Caco-2 (cell line): ENCODE measurements around the gene SVIL. TPM values are rescaled to one million over a fixed set of nuclear protein-coding genes. Genes with fewer than 3 reads are reported as not detected.

Experiments used
- BruUV-seq: library from RNA; stranded (reverse); fragments of 400-500 nt; replicated peaks from 2 replicates; lab custom pipeline; 2021; lab: Mats Ljungman, UMichigan
- CTCF ChIA-PET: fragments of 300-600 bp; sonication (Branson Sonifier 250); formaldehyde crosslinking; loops from one replicate; lab custom pipeline; 2022; ENCODE audit warnings: antibody characterized with exemption; lab: Charles Lee
- POLR2A ChIA-PET: fragments of 300-600 bp; sonication (Branson Sonifier 250); formaldehyde crosslinking; loops from one replicate; lab custom pipeline; 2022; ENCODE audit warnings: antibody characterized with exemption; lab: Charles Lee
- DNase-seq, 2 experiments: peaks; one replicate each; pipeline versions ENCODE4 v3.0.0 to v3.0.0-alpha.2; 2020 to 2022
- H3K27me3 ChIP-seq: replicated peaks from 2 replicates; pipeline ENCODE4 v1.6.0; 2011; ENCODE audit warnings: low read length; ENCODE audit not compliant: control insufficient read depth, insufficient read depth
- H3K36me3 ChIP-seq: 2 replicates; pipeline ENCODE4 v1.5.1; 2011; ENCODE audit warnings: low read length; ENCODE audit not compliant: control insufficient read depth, insufficient read depth
- H3K4me1 ChIP-seq: fragments of 250-450 bp; sonication (Bioruptor Pico); 2 replicates; pipeline ENCODE4 v1.5.1; 2020; ENCODE audit warnings: mild to moderate bottlenecking
- H3K4me3 ChIP-seq: 2 replicates; pipeline ENCODE4 v1.5.1; 2011; ENCODE audit warnings: low read depth, mild to moderate bottlenecking, control low read depth, low read length
- H3K9me3 ChIP-seq: fragments of 250-450 bp; sonication (Bioruptor Pico); 2 replicates; pipeline ENCODE4 v1.5.1; 2020; ENCODE audit warnings: mild to moderate bottlenecking, moderate library complexity
- H3K27ac Mint-ChIP-seq: one replicate; pipeline ENCODE4 v1.8.0; 2022; ENCODE audit warnings: mixed read lengths; ENCODE audit not compliant: unreplicated experiment
- H3K27me3 Mint-ChIP-seq: one replicate; pipeline ENCODE4 v1.8.0; 2022; ENCODE audit warnings: mixed read lengths; ENCODE audit not compliant: insufficient read depth, unreplicated experiment
- H3K36me3 Mint-ChIP-seq: one replicate; pipeline ENCODE4 v1.8.0; 2022; ENCODE audit warnings: mild to moderate bottlenecking, mixed read lengths; ENCODE audit not compliant: insufficient read depth, unreplicated experiment
- H3K4me1 Mint-ChIP-seq: one replicate; pipeline ENCODE4 v1.8.0; 2022; ENCODE audit warnings: low read depth, mixed read lengths; ENCODE audit not compliant: unreplicated experiment
- H3K4me3 Mint-ChIP-seq: one replicate; pipeline ENCODE4 v1.8.0; 2022; ENCODE audit warnings: mild to moderate bottlenecking, moderate library complexity, mixed read lengths; ENCODE audit not compliant: unreplicated experiment
- H3K9me3 Mint-ChIP-seq: one replicate; pipeline ENCODE4 v1.8.0; 2022; ENCODE audit warnings: mixed read lengths; ENCODE audit not compliant: unreplicated experiment
- intact Hi-C: fragments of 100-400 bp; cut with micrococcal nuclease; formaldehyde crosslinking; loops from one replicate; pipeline ENCODE4 v1.10.0; 2022; ENCODE audit not compliant: unreplicated experiment
- total RNA-seq: library from RNA; stranded (reverse); gene quantifications from 2 replicates; pipeline ENCODE4 v1.2.3, GENCODE V29; 2022
- TF ChIP-seq, protein P1 (sequence below), 2 experiments: fragments of 200-600 bp in 1 of 2; IDR thresholded peaks; 1 replicate in 1 of 2; 2 replicates in 1 of 2; pipeline versions ENCODE4 v1.5.1 to v1.8.0; 2011 to 2022; ENCODE audit warnings: antibody characterized with exemption in 1 of 2, control low read depth in 1 of 2, inconsistent platforms in 1 of 2, low read depth in 1 of 2, low read length in 1 of 2, mild to moderate bottlenecking in 1 of 2, moderate library complexity in 1 of 2; ENCODE audit not compliant: insufficient read depth in 1 of 2, severe bottlenecking in 1 of 2, unreplicated experiment in 1 of 2

The SVIL gene
- total RNA-seq, 1 experiment from 2014 or later: 54.4 TPM

DNA sequence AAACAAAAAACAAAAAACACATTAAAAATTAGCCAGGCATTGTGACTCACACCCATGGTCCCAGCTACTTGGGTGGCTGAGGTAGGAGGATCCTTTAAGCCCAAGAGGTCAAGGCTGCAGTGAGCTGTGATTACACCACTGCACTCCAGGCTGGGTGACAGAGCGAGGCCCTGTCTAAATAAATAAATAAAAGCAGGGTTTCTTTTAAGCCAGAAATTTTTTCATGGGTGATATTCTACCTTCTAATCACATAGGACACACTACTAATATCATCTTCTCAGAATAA is 14.2 kb upstream of the SVIL start:
- Histone ChIP-seq H3K4me3 (no peak overlapping the region), H3K9me3 (no peaks in the 10 kb centered on the region; the same call in 1 of the 2 replicates), H3K27me3 (no peaks in the 10 kb centered on the region), H3K4me1 (peaks cover 32% of the 10 kb centered on the region), H3K36me3 (no peaks in the 10 kb centered on the region)
- Mint-ChIP-seq H3K4me1 (peaks cover 29% of the 10 kb centered on the region), H3K9me3 (peaks cover 11% of the 10 kb centered on the region), H3K27me3 (no peaks in the 10 kb centered on the region), H3K36me3 (peaks cover 23% of the 10 kb centered on the region), H3K27ac (peak overlapping the region; percentile 53), H3K4me3 (no peak overlapping the region)
- CTCF ChIA-PET: no interaction called here
- POLR2A ChIA-PET: no interaction called here
- intact Hi-C loops: loop anchor here (1.0 kb wide), 1 partner anchor 10 kb away; no protein-coding TSS in a partner anchor
- DNase-seq: no peak
- no TSS peak for BruUV-seq
- TF ChIP-seq, protein P1, sequence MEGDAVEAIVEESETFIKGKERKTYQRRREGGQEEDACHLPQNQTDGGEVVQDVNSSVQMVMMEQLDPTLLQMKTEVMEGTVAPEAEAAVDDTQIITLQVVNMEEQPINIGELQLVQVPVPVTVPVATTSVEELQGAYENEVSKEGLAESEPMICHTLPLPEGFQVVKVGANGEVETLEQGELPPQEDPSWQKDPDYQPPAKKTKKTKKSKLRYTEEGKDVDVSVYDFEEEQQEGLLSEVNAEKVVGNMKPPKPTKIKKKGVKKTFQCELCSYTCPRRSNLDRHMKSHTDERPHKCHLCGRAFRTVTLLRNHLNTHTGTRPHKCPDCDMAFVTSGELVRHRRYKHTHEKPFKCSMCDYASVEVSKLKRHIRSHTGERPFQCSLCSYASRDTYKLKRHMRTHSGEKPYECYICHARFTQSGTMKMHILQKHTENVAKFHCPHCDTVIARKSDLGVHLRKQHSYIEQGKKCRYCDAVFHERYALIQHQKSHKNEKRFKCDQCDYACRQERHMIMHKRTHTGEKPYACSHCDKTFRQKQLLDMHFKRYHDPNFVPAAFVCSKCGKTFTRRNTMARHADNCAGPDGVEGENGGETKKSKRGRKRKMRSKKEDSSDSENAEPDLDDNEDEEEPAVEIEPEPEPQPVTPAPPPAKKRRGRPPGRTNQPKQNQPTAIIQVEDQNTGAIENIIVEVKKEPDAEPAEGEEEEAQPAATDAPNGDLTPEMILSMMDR (IDR thresholded peaks at IDR 0.05; ENCODE audit: insufficient read depth in 1 of 2, low read depth in 1 of 2, low read length in 1 of 2, severe bottlenecking in 1 of 2, unreplicated experiment in 1 of 2): no peak

DNA sequence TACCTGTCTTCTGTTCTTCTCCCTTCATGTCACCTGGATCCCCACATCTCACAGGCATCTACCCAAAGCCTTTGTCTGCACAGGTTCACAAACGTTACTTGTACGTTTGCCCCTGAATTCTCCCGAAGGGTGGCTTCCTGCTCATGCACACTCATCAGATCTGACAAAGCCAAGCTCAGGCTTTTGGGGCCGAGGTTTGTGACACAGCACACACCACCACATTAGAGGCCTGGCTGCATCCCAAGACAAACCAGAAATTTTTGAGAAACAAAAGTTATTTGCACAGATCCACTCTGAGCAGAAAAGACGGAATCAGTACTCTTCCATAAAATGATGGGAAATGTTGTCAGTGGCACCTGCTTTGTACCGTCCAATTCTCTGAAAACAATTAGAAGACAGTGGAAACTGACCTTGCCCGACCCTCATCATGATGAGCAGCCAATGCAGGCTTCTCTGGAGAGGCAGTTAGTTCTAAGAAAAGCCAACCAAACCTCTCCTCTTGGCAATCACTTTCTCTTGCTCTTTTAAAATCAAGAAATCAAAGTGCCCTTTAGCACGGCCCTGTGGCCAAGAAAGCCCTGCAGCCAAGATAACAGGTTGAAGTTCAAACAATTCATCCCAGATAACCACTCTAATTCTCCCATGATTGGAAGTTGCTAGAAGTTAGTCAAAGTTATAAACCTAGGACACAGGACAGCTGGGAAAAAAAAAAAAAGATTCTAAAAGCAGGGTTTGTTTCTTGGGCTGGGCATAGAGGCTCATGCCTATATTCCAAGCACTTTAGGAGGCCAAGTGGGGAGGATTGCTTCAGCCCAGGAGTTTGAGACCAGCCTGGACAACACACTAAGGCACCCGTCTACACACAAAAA is 13.6 kb upstream of the SVIL start:
- no peaks in the 10 kb centered on the region for H3K27me3 Mint-ChIP-seq

DNA sequence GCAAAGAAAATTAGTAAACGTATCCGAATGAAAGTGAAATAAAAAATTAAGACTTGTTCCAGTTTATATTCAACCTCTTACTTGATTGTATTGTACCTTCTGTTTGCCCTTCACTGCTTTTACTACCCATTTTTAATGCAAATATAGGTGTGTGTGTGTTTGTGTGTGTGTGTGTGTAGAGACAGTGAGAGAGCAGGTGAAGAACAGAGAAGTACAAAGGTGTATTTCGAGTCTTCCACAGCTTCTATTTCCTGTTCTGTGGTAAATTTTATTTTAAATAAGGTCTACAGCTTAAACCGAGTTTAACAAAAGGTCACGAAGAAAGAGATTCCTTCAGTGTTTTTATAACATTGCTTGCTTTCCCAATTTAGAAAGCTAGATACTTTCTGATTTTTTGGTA is 12.7 kb upstream of the SVIL start:
- CTCF ChIA-PET: interaction anchor here (0.6 kb wide), 1 partner anchor 228 kb away, joined by 5 read pairs; no protein-coding TSS in a partner anchor

More for the DNA sequence above, 13.6 kb upstream of the SVIL start:
- no TSS peak for BruUV-seq
- H3K4me1 ChIP-seq: peaks cover 32% of the 10 kb centered on the region
- intact Hi-C loops: loop anchor here (1.0 kb wide), 1 partner anchor 11 kb away; no protein-coding TSS in a partner anchor
- no peaks in the 10 kb centered on the region; the same call in 1 of the 2 replicates for H3K9me3 ChIP-seq
- no peaks in the 10 kb centered on the region for H3K27me3 ChIP-seq
- peaks cover 29% of the 10 kb centered on the region for H3K4me1 Mint-ChIP-seq
- H3K4me3 Mint-ChIP-seq: no peak overlapping the region
- H3K36me3 Mint-ChIP-seq: peaks cover 21% of the 10 kb centered on the region
- CTCF ChIA-PET: interaction anchor here (0.6 kb wide), 2 partner anchors 131 to 229 kb away, joined by 3 to 5 read pairs; no protein-coding TSS in a partner anchor
- H3K4me3 ChIP-seq: no peak overlapping the region
- peaks cover 11% of the 10 kb centered on the region for H3K9me3 Mint-ChIP-seq
- peak overlapping the region; percentile 53 for H3K27ac Mint-ChIP-seq
- POLR2A ChIA-PET: interaction anchor here (0.6 kb wide), 2 partner anchors 30 to 238 kb away, joined by 3 read pairs; no protein-coding TSS in a partner anchor
- H3K36me3 ChIP-seq: no peaks in the 10 kb centered on the region
- TF ChIP-seq, protein P1 (IDR thresholded peaks at IDR 0.05; ENCODE audit: insufficient read depth in 1 of 2, low read depth in 1 of 2, low read length in 1 of 2, severe bottlenecking in 1 of 2, unreplicated experiment in 1 of 2): no peak
- DNase-seq: peak; percentile 46 to 56

More for the DNA sequence above, 12.7 kb upstream of the SVIL start:
- no peak overlapping the region for H3K4me3 ChIP-seq
- H3K36me3 ChIP-seq: no peaks in the 10 kb centered on the region
- Mint-ChIP-seq H3K9me3 (peaks cover 11% of the 10 kb centered on the region), H3K36me3 (peaks cover 16% of the 10 kb centered on the region), H3K27ac (no peak overlapping the region), H3K4me3 (no peak overlapping the region), H3K27me3 (no peaks in the 10 kb centered on the region), H3K4me1 (peaks cover 29% of the 10 kb centered on the region)
- no peaks in the 10 kb centered on the region; the same call in 1 of the 2 replicates for H3K9me3 ChIP-seq
- no peak for DNase-seq
- intact Hi-C loops: no loop called here
- H3K4me1 ChIP-seq: peaks cover 32% of the 10 kb centered on the region
- BruUV-seq: no TSS peak
- TF ChIP-seq, protein P1 (IDR thresholded peaks at IDR 0.05; ENCODE audit: insufficient read depth in 1 of 2, low read depth in 1 of 2, low read length in 1 of 2, severe bottlenecking in 1 of 2, unreplicated experiment in 1 of 2): no peak
- POLR2A ChIA-PET: interaction anchor here (0.6 to 0.7 kb wide), 2 partner anchors 237 to 443 kb away, joined by 3 to 7 read pairs; no protein-coding TSS in a partner anchor
- no peaks in the 10 kb centered on the region for H3K27me3 ChIP-seq
